SIG-M5 treated with dmso at 0.1 percent for 504 hours (cell line): ENCODE measurements around the gene MERTK.
A peak's percentile ranks its signal among the peaks of the same experiment; 100 is the strongest.
"Not testable (repeated sequence)": the region's sequence is repeated elsewhere in the genome, so short reads cannot be mapped to it uniquely, and the experiment has no call there.

Experiments used
- DNase-seq: peaks from one replicate; lab custom pipeline; 2025; ENCODE audit not compliant: unreplicated experiment; lab: John Stamatoyannopoulos, UW

Gene MERTK

DNA sequence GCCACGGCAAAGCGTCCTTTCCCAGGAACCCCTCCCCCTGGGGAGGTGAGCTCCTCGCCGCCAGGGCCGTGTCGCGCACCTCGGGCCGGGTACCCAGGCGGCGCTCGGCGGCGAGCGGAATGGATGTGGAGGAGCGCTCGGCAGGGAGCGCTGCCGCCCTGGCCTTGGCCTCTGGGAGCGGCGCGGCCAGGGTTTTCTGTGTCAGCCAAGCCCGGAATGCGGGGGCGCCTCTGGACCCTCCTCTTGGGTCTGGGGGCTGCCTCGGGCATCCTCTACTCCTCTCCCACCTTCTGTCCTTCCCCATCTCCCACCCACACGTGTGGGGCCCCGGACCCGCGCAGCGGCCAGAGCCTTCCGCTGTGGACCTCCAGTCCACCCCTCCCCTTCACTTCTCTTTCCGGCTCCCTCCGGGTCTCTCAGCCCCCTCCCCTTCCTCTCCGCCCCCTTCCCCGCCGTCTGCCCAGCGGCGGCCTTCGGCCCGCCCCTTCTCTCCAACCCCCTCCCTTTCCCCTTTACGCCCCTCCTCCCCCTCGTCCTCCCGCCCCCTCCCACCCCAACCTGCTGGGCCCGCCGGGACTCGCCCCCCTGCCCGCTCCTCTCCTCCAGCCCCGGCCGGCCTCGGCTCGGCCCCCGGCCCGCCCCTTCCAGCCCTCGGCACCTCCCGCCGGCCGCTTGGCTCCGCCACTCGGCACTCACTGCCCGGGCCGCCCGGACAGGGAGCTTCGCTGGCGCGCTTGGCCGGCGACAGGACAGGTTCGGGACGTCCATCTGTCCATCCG, at the start of gene MERTK:
MERTK (plus strand) TSS at position 684 of the 779 bp plus-strand sequence. CDS start 129 bp downstream, outside the sequence.
- peak; percentile 32 for DNase-seq

DNA sequence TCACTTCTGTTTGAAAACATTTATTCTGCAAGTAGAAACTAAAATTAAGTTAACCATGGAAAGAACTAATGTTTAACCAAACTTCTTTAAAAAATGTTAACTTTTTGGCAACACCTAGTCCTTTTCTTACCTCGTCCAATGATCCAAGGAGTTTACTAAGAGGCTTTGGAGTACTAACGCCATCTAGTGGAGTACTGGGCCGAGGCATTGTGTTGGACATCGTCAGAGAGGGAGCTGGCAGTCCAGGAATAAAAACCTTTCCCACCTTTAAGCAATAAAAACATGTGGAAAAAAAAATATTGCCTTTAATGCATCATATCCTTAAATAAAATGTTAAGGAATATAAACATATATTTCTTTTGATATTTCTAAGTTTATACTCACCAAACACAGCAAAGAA, 47.8 kb upstream of the MERTK start:
- not testable (repeated sequence) for DNase-seq

DNA sequence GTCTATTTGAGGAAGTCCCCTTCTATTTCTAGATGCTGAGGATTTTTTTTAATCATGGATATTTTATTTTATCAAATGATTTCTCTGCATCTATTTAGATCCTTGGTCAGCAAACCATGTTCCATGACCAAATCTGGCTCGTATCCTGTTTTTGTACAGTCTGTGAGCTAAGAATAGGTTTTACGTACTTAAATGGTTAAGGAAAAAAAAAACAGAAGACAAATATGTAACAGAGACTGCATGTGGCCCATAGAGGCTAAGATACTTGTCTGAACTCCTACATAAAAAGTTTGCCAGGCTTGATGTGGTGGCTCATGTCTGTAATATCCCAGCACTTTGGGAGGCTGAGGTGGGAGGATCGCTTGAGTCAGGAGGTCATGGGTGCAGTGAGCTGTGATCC, 45.9 kb upstream of the MERTK start:
- not testable (repeated sequence) for DNase-seq

DNA sequence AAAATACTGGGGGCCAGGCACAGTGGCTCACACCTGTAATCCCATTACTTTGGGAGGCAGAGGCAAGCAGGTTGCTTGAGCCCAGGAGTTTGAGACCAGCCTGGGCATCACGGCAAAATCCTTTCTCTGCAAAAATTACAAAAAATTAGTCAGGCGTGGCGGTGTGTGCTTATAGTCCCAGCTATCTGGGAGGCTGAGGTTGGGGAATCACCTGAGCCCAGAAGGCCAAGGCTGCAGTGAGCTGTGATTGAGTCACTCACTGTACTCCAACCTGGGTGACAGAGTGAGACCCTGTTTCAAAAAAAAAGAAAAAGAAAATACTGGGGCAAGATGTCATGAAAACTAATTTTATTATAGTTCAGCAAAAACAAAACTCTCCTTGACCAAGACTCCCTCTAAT, 38.4 kb upstream of the MERTK start:
- DNase-seq = not testable (repeated sequence)

DNA sequence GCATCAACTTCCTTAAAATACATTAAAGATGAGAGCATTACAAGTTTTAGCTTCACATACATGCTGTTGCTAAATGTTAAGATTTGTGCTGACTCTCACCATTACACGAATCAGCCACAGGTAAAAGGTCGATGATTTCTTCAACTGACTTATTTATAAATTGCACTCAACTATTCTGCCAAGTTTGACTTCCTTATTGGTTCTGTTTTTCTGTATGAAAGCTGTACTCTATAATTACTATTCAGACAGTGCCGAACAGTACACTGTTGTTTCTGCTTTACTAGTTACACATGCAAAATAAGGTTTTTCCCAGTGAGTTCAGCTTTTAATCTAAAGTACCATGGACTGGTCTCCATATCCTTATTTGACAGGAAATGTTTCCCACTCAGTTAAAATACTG, 33.3 kb upstream of the MERTK start:
- not testable (repeated sequence) for DNase-seq

DNA sequence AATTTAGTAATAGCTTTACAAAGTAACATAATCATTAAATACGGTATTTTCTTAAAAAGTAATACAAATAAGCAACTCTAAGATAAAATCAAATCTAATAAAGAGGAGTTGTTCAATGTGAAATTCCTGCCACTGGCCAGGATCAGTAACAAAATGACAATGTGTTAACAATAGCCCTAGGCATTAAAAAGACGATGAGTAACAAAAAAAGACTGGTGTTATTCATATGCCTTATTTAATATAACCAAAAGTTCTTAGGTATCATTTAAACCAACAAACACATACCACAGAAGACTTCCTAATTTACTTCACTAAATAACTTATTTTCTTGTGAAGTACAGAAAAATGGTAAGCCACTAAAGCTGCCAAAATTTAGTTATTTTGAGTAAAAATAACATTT, 25.6 kb upstream of the MERTK start:
- DNase-seq = not testable (repeated sequence)

DNA sequence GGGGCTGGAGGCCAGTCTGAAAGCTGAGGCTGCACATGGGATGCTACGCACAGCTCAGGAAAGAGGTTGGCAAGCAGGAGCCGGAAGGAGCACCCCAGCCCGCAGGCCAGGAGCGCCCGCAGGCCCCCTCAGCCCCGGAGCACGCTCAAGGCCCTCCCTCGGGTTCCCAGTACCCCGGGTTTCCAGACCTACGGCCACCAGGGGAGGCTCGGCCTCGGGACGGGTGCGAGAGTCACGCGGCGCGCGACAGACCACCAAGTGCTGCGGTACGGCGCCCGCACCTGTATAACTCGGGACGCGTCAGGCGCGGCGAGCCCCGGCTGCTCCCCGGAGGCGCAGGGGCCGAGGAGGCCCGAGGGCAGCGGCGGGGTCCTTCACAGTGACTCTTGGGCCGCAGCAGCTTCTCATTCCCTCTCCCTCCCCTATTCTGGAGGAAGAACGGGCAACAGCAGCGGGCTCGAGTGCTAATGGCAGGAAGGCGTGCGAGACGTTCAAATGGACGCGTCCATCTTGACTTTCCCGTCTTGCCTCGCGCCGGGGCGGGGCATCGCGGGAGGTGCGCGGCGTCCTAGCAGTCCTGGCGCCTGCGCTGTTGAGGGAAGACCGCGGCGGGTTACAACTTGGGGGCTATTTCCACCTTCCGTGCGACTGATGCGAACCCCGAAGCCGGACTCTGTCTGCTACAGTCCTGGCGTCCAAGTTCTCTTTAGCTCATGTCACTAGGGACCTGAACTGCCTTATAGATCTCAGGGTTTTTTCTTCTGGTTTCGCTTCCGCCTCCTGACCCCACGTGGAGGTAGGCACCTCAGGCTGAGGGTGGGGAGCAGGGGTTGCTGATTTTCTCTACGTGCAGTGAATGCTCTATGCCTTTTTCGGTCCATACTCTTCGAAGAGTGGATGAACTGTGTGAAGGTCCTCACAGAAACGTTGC, 14.5 kb upstream of the MERTK start, which contains the start of gene ANAPC1:
ANAPC1 (minus strand) TSS at position 533 of the 931 bp plus-strand sequence. CDS start 3,368 bp downstream, outside the sequence.
- DNase-seq = peak; percentile 95

DNA sequence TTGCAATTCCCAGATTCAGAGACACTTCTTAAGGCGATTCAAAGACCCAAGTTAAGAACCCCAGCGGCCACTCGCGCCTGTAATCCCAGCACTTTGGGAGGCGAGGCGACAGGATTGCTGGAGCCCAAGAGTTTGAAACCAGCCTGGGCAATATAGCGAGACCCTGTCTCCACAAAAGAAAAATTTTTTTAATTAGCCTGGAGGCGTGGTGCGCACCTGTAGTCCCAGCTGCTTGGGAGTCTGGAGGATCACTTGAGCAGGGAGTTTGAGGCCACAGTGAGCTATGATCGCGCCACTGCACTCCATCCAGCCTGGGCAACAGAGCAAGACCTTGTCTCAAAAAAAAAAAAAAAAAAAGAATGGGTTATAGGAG, 13.8 kb upstream of the MERTK start:
- no peak for DNase-seq

DNA sequence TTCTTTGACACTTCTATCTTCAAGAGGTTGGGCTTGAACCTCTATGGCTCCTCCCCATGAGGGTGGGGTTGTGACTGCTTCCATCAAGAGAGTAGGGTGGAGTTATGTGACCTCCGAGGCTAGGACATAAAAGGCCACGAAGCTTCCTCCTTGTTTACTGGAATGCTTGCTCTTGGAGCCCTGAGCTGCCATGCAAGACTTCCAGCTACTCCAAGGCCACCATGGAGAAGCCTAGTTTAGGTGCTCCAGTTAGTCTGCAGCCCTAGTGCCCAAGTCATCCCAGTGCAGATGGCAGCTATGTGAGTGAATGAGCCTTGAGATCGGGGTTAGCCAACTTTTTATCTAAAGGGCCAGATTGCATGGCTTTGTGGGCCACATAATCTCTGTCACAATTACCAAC, 2.4 kb upstream of the MERTK start:
- no peak for DNase-seq

DNA sequence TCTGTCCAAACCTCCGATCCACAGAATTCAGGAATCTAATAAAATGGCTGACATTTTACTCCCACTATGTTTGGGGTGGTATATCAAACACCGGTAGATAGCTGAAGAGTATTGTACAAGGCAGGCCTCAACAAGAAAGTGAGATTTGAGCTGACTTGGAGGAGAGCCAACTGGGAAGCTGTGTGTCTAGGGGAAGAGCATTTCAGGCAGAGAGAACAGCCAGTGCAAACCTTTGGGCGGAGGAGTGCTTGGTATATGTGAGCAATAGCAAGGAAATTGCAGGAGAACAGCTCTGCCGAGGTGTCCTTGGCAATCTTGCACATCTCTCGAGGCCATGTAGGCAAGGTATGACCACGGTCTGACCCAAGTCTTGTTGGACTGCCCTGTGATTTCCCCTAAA, 1.8 kb upstream of the MERTK start:
- DNase-seq = no peak

DNA sequence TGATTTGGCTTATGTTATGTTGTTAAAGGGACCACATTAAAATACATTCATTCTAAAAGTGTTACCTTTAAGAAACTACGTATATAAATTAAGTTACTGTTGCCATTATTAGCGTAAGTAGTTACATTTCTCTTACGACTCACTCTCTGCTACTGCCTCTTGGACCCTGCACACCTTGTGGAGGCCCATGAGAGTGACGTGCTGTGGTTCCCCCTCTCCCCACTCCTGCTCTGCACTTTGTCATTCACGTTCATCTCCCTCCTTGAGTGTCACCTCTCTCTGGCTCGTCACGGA, 830 bp upstream of the MERTK start:
- no peak for DNase-seq

DNA sequence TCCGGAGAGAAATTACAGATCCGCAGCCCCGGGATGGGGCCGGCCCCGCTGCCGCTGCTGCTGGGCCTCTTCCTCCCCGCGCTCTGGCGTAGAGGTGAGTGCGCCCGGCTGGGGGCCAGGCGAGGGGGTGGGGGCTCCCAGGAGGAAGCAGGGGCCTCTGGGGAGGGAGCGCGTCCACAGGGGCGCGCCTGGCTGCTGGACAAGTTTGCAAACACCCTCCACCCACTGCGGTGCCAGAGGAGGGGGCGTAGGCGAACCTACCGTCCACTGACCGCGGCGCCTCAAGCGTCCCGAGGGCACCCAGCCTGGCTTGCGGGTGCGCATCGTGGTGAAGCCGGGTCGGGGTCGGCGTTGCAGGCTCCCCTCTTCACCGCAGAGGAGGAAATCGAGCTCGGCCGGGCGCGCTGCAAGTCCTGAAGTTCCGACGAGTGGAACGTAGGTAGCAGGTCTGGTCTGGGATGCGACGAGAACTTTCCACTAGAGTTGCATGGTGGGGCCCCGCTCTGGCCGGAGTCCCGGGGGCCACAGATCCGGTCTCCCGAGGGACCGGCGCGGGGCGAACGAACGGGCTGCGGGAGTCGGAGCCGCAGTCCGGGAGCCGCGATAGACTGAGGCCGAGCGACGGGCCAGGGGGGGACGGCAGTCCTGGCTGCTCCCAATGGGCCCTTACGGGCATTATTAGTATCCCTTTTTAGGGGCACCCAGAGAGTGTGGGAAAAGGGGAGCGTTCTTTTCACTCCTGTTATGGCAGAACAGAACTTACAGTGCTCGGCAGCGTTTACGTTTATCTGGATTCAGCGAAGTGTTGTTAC, 502 bp downstream of the MERTK start:
- no peak for DNase-seq

DNA sequence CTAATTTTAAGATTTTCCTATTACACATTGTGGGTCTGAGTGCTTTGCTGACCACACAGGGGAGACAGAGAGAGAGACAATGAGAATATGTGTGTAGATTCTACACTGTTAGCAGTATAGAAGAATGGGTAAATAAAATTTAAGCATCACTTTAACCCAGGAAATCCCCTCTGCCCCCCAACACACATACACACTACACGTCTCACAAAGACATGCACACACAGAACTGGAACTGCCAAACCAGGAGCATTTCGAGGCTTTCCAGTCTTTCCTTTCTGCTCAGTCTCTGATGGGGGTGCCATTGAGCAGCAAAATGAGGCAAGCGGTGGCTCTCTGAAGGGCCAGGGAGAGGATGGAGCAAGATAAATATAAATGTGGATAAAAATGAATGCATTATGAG, 2.5 kb downstream of the MERTK start:
- peak; percentile 61 for DNase-seq

DNA sequence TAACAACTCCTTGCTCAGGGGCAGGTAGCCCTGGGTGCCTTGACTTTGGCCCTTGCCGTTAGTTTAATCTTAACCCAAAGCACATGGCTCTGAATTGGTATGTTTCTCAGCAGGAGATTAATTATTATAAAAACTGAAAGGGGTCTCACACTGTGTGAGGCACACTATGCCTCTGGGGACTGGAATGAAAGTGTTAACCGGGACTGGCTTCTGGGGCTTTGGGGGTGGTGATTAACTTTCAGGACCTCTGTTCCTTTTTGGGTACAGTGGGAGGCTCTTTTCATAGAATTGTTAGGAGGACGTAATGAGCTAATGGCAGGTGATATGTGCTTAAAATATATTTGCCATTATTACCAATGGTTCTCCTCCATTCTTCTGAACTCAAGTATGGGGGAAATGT, 5.1 kb downstream of the MERTK start:
- DNase-seq = no peak

DNA sequence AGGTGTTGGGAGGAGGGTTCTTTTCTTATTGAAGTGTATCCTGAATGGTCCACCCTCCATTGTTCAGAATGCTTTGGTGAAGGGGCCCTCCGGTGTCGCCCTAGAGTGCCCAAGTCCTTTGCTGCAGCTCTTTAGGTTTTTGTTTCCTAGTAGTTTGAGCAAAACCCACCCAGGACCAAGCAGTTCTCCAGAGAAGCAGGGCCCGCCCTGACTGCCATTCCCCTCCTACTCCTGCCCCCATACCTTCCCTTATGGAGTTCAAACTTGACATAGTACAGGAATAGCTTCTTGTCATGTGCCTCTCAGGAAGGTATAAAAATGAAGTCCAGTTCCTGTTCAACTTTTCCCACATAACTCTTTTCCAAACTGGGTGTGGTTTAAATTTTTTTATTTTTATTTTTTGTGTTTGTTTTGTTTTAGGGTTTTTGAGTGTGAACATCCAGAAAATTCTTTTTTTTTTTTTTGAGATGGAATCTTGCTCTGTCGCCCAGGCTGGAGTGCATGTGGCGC, 5.6 kb downstream of the MERTK start:
- no peak for DNase-seq

DNA sequence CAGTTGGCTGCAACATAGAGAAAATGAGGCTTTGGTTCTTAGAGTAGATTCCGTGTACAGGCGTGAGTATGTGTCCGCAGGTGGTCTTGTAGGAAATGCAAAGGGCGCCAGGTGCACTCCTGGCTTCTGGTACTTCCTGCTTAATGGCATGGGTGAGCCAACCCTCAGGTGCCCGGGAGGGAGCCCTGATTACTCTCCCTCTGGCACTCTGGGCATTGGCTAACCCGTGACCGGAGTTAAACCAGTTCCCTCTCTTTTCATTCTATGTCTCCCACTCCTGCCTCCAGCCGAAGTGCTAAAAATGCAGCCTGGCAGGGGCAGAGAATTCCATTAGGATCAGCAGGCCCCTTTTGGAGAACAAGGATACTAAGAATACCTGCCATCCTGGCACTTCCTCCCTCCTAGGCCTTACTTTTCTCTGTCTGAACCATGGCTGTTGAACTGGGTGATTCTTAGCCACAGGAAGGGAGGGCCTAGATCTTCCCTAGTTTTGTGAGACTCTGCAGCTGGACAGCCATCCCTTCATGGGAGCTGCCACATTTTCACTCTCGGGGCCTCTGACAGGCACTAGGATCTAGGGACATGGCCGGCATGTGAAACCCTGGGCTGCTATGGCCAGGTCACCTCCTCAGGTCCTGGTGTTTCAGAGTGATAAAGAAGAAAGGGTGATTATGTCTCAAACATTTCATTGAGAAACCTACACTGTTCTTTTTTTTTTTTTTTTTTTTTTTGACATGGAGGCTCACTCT, 6.5 kb downstream of the MERTK start:
- DNase-seq = no peak

DNA sequence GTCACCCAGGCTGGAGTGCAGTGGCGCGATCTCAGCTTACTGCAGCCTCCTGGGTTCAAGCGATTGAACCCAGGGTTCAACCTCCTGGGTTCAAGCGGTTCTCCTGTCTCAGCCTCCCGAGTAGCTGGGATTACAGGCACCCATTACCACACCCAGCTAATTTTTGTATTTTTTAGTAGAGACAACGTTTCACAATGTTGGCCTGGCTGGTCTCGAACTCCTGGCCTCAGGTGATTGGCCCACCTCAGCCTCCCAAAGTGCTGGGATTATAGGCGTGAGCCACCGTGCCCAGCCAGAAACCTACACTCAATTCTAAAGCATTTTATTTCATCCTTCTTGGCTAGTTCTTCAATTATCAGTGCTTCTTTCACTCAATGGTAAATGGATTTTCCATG, 7.1 kb downstream of the MERTK start:
- not testable (repeated sequence) for DNase-seq

DNA sequence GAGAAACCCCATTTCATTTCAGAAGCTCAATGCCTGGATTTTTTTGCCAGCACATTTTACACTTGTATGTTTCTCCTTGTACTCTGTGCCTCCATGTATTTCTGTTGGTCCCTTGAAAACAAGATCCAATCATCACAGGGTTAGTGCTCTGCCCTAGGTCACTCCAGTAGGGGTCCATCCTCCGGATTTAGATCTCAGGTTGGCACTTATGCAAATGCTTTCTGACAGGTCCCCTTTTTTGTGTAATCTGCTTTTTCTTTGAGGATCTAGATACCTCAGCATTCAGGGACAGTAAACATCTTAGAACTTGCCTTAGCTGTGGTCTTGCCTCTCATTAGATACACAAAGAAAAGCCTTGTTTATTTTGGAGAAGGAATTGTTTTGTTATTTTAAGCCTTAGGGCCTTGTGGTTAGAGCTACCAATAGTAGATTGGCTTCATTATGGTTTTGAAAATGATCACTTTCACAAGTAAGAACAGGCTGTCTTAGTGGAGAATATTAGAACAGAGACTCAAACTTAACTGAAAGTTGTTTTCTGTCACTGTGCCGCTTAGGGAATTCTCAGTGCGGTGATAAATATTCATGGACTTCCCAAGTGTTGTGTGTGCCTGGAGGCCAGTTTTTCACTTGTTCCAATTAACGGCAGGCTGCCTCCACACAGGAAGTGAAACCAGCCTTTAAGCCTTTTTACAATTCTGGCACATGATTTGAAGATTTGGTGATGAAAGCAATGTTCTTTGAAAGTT, 7.8 kb downstream of the MERTK start:
- peak; percentile 52 for DNase-seq

DNA sequence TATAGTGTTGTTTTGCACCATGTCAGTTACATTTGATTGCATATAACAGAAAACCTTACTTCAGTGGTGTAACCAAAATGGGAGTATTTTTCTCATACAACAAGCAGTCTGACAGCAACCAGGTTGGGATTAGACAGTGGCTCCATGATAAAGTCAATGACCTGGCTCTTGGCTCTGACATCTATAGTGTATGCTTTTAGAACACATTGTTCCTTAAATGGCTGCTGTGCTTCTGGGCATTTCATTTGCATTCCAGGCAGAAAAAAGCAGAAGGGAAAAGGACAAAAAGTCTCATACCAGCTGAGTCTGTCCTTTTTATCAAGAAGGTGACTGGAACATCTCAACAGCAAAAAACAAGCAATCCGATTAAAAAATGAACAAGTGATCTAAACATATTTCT, 10.2 kb downstream of the MERTK start:
- DNase-seq = no peak

DNA sequence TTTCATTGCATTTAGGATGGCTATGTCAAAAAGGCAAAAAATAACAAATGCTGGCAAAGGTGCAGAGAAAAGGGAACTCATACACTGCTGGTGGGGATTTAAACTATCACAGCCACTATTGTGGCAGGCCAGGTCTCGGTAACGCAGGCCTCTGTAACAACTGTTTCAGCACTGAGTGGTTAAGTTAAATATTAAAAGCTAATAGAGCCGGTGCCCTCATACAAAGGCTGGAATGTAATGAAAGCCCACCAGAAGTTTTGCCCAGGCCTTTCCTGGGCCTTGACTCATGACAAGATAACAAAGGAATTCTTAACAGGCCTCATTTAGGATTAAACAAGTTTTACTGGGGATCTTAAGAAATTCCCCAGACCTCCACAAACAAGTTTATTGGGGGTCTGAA, 10.7 kb downstream of the MERTK start:
- no peak for DNase-seq
